ENCODE measurements around the gene KRTAP26-1.

Gene KRTAP26-1

DNA sequence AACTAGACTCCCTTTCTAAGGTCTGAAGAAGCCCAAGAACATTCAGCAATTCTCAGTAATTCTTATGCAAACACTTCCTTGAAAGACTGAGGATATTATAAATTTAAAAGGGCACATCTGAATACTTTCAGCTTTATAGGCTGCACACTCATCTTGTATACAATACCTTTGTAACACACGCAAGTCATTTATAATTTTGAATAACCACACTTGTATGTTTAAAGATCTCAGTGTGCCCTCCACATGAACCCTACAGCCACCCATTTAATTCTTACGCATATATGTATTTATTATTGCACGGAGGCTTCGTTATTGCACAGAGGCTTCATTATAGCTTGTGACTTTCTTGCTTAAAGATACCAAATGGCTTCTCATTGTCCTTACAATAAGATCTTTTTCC, 18.6 kb upstream of the KRTAP26-1 start:
- no peak for DNase-seq (ENCODE audit: low spot score)

DNA sequence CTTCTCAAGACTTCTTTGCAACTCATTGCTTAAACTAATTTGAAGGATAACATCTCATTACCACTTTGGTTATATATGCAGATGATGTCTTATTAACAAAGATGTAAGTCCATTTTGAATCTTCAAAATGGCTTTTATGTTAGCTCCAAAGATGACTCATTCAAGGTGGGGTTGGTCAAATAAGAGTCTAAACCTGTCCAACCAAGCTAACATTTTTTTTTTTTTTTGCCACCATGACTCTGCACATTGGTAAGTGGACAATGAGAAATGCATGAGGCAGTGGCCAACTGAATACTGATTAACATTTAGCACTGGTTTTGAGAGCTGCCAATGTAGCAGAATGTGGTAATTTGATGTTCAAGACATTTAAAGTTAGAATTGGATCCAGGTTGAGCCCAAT, 17.7 kb upstream of the KRTAP26-1 start:
- H3K14ac ChIP-seq (ENCODE audit: low read length) = no peak overlapping the region
- no peak overlapping the region for H3K18ac ChIP-seq (ENCODE audit: low read length)
- H2BK15ac ChIP-seq (ENCODE audit: low read length) = no peak overlapping the region

More for the DNA sequence above, 18.6 kb upstream of the KRTAP26-1 start:
- Histone ChIP-seq H3K4me3 (ENCODE audit: low read length in 2 of 2) (no peak overlapping the region), H2BK5ac (ENCODE audit: low read length) (no peak overlapping the region), H2BK15ac (ENCODE audit: low read length) (no peak overlapping the region), H2BK120ac (ENCODE audit: low read depth, low read length) (no peak overlapping the region), H2AFZ (ENCODE audit: low read length) (no peak overlapping the region), H4K91ac (ENCODE audit: low read depth, low read length, poor library complexity) (no peak overlapping the region), H3K36me3 (replicated peaks in 1 of 2; ENCODE audit: control insufficient read depth in 2 of 2, insufficient read depth in 2 of 2, low read length in 2 of 2) (no peaks in the 10 kb centered on the region), H2BK12ac (ENCODE audit: low read length) (no peak overlapping the region), H3K9me3 (replicated peaks in 1 of 2; ENCODE audit: control insufficient read depth in 2 of 2, insufficient read depth in 1 of 2, low read depth in 1 of 2, low read length in 2 of 2) (no peaks in the 10 kb centered on the region), H3K79me1 (ENCODE audit: low read depth, low read length) (no peaks in the 10 kb centered on the region), H3K4ac (ENCODE audit: low read length) (no peak overlapping the region), H3K23ac (ENCODE audit: low read depth, low read length, poor library complexity) (no peak overlapping the region), H3K18ac (ENCODE audit: low read length) (no peak overlapping the region), H4K8ac (ENCODE audit: low read depth, low read length) (no peak overlapping the region), H3K27me3 (ENCODE audit: control insufficient read depth in 3 of 3, insufficient read depth in 3 of 3, low read depth in 1 of 3, low read length in 3 of 3) (no peaks in the 10 kb centered on the region), H2AK5ac (ENCODE audit: low read depth, low read length) (no peak overlapping the region), H3K4me2 (ENCODE audit: insufficient read depth, low read length, poor library complexity, severe bottlenecking) (no peak overlapping the region), H3K27ac (replicated peaks; ENCODE audit: low read length) (no peak overlapping the region), H3K4me1 (ENCODE audit: control insufficient read depth in 2 of 2, insufficient read depth in 1 of 2, low read depth in 1 of 2, low read length in 2 of 2) (no peaks in the 10 kb centered on the region), H3K14ac (ENCODE audit: low read length) (no peak overlapping the region), H3K9ac (ENCODE audit: low read depth, low read length, poor library complexity) (no peak overlapping the region)
- no CpG with 5 or more reads among the region's 4 CpGs for WGBS, 2 donors (ENCODE audit: extremely low coverage in 2 of 2, insufficient read length in 2 of 2, insufficient replicate concordance in 1 of 2)

GRCh38 chr21:30337276-30337744, 17.2 kb upstream of the KRTAP26-1 start, which contains the start of gene KRTAP27-1:
KRTAP27-1 (minus strand) TSS chr21:30337694; CDS start chr21:30337668, 26 bp downstream.
- H3K4me2 ChIP-seq (ENCODE audit: insufficient read depth, low read length, poor library complexity, severe bottlenecking) = no peak within 1 kb of the TSS
- H3K4me3 ChIP-seq (ENCODE audit: low read length in 2 of 2) = no peak within 1 kb of the TSS
- no CpG with 5 or more reads among the region's 6 CpGs for WGBS, 2 donors (ENCODE audit: extremely low coverage in 2 of 2, insufficient read length in 2 of 2, insufficient replicate concordance in 1 of 2)
- H2BK120ac ChIP-seq (ENCODE audit: low read depth, low read length) = no peak within 1 kb of the TSS
- no peak within 1 kb of the TSS for H2BK15ac ChIP-seq (ENCODE audit: low read length)
- H2BK12ac ChIP-seq (ENCODE audit: low read length) = no peak within 1 kb of the TSS
- no peak within 1 kb of the TSS for H3K27ac ChIP-seq (replicated peaks; ENCODE audit: low read length)
- no peaks in the 10 kb centered on the region for H3K9me3 ChIP-seq (replicated peaks in 1 of 2; ENCODE audit: control insufficient read depth in 2 of 2, insufficient read depth in 1 of 2, low read depth in 1 of 2, low read length in 2 of 2)
- H3K23ac ChIP-seq (ENCODE audit: low read depth, low read length, poor library complexity) = no peak within 1 kb of the TSS
- H3K18ac ChIP-seq (ENCODE audit: low read length) = no peak within 1 kb of the TSS
- no peak for DNase-seq (ENCODE audit: low spot score)
- H3K36me3 ChIP-seq (replicated peaks in 1 of 2; ENCODE audit: control insufficient read depth in 2 of 2, insufficient read depth in 2 of 2, low read length in 2 of 2) = no peaks in the 10 kb centered on the region
- H3K4me1 ChIP-seq (ENCODE audit: control insufficient read depth in 2 of 2, insufficient read depth in 1 of 2, low read depth in 1 of 2, low read length in 2 of 2) = no peaks in the 10 kb centered on the region
- H3K9ac ChIP-seq (ENCODE audit: low read depth, low read length, poor library complexity) = no peak within 1 kb of the TSS
- no peaks in the 10 kb centered on the region for H3K79me1 ChIP-seq (ENCODE audit: low read depth, low read length)
- H4K8ac ChIP-seq (ENCODE audit: low read depth, low read length) = no peak within 1 kb of the TSS
- no peak within 1 kb of the TSS for H2AFZ ChIP-seq (ENCODE audit: low read length)
- no peak within 1 kb of the TSS for H4K91ac ChIP-seq (ENCODE audit: low read depth, low read length, poor library complexity)
- no peak within 1 kb of the TSS for H3K14ac ChIP-seq (ENCODE audit: low read length)
- H2AK5ac ChIP-seq (ENCODE audit: low read depth, low read length) = no peak within 1 kb of the TSS
- H3K27me3 ChIP-seq (ENCODE audit: control insufficient read depth in 3 of 3, insufficient read depth in 3 of 3, low read depth in 1 of 3, low read length in 3 of 3) = no peaks in the 10 kb centered on the region
- H3K4ac ChIP-seq (ENCODE audit: low read length) = no peak within 1 kb of the TSS
- H2BK5ac ChIP-seq (ENCODE audit: low read length) = no peak within 1 kb of the TSS

More for the DNA sequence above, 17.7 kb upstream of the KRTAP26-1 start:
- Histone ChIP-seq H3K23ac (ENCODE audit: low read depth, low read length, poor library complexity) (no peak overlapping the region), H3K4me3 (ENCODE audit: low read length in 2 of 2) (no peak overlapping the region), H2BK120ac (ENCODE audit: low read depth, low read length) (no peak overlapping the region), H2BK12ac (ENCODE audit: low read length) (no peak overlapping the region), H3K9ac (ENCODE audit: low read depth, low read length, poor library complexity) (no peak overlapping the region), H3K4me1 (ENCODE audit: control insufficient read depth in 2 of 2, insufficient read depth in 1 of 2, low read depth in 1 of 2, low read length in 2 of 2) (no peaks in the 10 kb centered on the region), H4K91ac (ENCODE audit: low read depth, low read length, poor library complexity) (no peak overlapping the region), H3K4ac (ENCODE audit: low read length) (no peak overlapping the region), H2AK5ac (ENCODE audit: low read depth, low read length) (no peak overlapping the region), H2BK5ac (ENCODE audit: low read length) (no peak overlapping the region), H3K79me1 (ENCODE audit: low read depth, low read length) (no peaks in the 10 kb centered on the region), H2AFZ (ENCODE audit: low read length) (no peak overlapping the region), H3K9me3 (replicated peaks in 1 of 2; ENCODE audit: control insufficient read depth in 2 of 2, insufficient read depth in 1 of 2, low read depth in 1 of 2, low read length in 2 of 2) (no peaks in the 10 kb centered on the region), H4K8ac (ENCODE audit: low read depth, low read length) (no peak overlapping the region), H3K27me3 (ENCODE audit: control insufficient read depth in 3 of 3, insufficient read depth in 3 of 3, low read depth in 1 of 3, low read length in 3 of 3) (no peaks in the 10 kb centered on the region), H3K27ac (replicated peaks; ENCODE audit: low read length) (no peak overlapping the region), H3K4me2 (ENCODE audit: insufficient read depth, low read length, poor library complexity, severe bottlenecking) (no peak overlapping the region), H3K36me3 (replicated peaks in 1 of 2; ENCODE audit: control insufficient read depth in 2 of 2, insufficient read depth in 2 of 2, low read length in 2 of 2) (no peaks in the 10 kb centered on the region)
- DNase-seq (ENCODE audit: low spot score) = no peak

DNA sequence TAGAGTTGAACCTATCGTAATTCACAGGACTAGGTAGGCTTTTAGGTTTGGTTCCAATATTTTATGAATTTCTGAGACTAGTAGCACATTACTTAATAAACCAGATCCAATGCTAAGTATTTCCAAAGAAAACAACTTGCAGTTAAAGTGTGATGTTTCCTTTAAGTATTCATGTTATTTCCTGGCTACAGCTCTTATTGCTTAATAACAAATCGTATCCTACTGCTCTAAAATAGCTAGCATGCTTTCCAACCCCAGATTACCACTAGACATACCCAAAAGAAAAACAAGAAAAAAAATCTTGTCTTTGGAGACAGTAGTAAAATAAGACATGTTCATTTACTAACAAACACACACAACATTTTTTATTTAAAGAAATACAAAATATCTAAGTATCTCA, 16.5 kb upstream of the KRTAP26-1 start:
- Histone ChIP-seq H3K79me1 (ENCODE audit: low read depth, low read length) (no peaks in the 10 kb centered on the region), H3K4me2 (ENCODE audit: insufficient read depth, low read length, poor library complexity, severe bottlenecking) (no peak overlapping the region), H2AFZ (ENCODE audit: low read length) (no peak overlapping the region), H3K4me3 (ENCODE audit: low read length in 2 of 2) (no peak overlapping the region), H3K9me3 (replicated peaks in 1 of 2; ENCODE audit: control insufficient read depth in 2 of 2, insufficient read depth in 1 of 2, low read depth in 1 of 2, low read length in 2 of 2) (no peaks in the 10 kb centered on the region), H2AK5ac (ENCODE audit: low read depth, low read length) (no peak overlapping the region), H3K4ac (ENCODE audit: low read length) (no peak overlapping the region), H3K18ac (ENCODE audit: low read length) (no peak overlapping the region), H2BK5ac (ENCODE audit: low read length) (no peak overlapping the region), H3K36me3 (replicated peaks in 1 of 2; ENCODE audit: control insufficient read depth in 2 of 2, insufficient read depth in 2 of 2, low read length in 2 of 2) (no peaks in the 10 kb centered on the region), H4K8ac (ENCODE audit: low read depth, low read length) (no peak overlapping the region), H3K23ac (ENCODE audit: low read depth, low read length, poor library complexity) (no peak overlapping the region), H4K91ac (ENCODE audit: low read depth, low read length, poor library complexity) (no peak overlapping the region), H2BK120ac (ENCODE audit: low read depth, low read length) (no peak overlapping the region), H2BK12ac (ENCODE audit: low read length) (no peak overlapping the region), H3K27me3 (ENCODE audit: control insufficient read depth in 3 of 3, insufficient read depth in 3 of 3, low read depth in 1 of 3, low read length in 3 of 3) (no peaks in the 10 kb centered on the region), H3K14ac (ENCODE audit: low read length) (no peak overlapping the region), H3K9ac (ENCODE audit: low read depth, low read length, poor library complexity) (no peak overlapping the region), H3K4me1 (ENCODE audit: control insufficient read depth in 2 of 2, insufficient read depth in 1 of 2, low read depth in 1 of 2, low read length in 2 of 2) (no peaks in the 10 kb centered on the region), H3K27ac (replicated peaks; ENCODE audit: low read length) (no peak overlapping the region), H2BK15ac (ENCODE audit: low read length) (no peak overlapping the region)
- WGBS, 2 donors (ENCODE audit: extremely low coverage in 2 of 2, insufficient read length in 2 of 2, insufficient replicate concordance in 1 of 2) = no CpG with 5 or more reads among the region's 2 CpGs
- no peak for DNase-seq (ENCODE audit: low spot score)

Measured in neuronal stem cell (in vitro differentiated cells).